ENCODE measurements around the gene ELAVL4.

DNA sequence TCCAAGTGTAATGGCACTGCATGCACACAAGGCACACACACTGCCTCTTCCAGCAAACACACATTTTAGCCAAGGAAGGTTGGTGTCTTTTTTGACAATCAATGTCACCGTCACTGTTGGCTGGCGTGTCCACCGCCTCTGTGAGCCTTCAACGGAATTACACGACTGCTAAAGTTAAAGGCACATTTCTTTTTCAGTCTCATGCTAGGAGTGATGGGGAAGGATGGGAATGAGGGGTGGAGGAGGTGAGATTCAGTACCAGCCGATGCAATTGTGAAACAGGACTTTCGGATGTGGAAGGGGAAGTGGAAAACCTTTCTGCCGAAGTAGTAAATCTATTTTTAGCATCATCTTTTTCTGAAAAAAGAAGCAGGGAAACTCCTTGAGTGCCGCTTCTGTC, 1.4 kb downstream of the ELAVL4 start:
- TF ChIP-seq EZH2 (IDR thresholded peaks at IDR 0.05; ENCODE audit: low read length, missing control alignments) = peak; percentile 46
- TF ChIP-seq, protein P1, sequence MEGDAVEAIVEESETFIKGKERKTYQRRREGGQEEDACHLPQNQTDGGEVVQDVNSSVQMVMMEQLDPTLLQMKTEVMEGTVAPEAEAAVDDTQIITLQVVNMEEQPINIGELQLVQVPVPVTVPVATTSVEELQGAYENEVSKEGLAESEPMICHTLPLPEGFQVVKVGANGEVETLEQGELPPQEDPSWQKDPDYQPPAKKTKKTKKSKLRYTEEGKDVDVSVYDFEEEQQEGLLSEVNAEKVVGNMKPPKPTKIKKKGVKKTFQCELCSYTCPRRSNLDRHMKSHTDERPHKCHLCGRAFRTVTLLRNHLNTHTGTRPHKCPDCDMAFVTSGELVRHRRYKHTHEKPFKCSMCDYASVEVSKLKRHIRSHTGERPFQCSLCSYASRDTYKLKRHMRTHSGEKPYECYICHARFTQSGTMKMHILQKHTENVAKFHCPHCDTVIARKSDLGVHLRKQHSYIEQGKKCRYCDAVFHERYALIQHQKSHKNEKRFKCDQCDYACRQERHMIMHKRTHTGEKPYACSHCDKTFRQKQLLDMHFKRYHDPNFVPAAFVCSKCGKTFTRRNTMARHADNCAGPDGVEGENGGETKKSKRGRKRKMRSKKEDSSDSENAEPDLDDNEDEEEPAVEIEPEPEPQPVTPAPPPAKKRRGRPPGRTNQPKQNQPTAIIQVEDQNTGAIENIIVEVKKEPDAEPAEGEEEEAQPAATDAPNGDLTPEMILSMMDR (conservative IDR thresholded peaks at IDR 0.05 in 1 of 2, IDR thresholded peaks at IDR 0.05 in 1 of 2; ENCODE audit: low read depth in 1 of 2, low read length in 2 of 2) = no peak
